Activated CD8-positive, alpha-beta memory T cell treated with anti-CD3 and anti-CD28 coated beads, Interleukin-2, amount 50 U/mL, for 24 hours (primary cell): ENCODE results near the gene MAT2A.
"Not testable (repeated sequence)": the region's sequence is repeated elsewhere in the genome, so short reads cannot be mapped to it uniquely, and the experiment has no call there.

Source experiments
- DNase-seq: peaks from one replicate; pipeline ENCODE4 v3.0.0-alpha.2; 2020; ENCODE audit errors: extremely low read depth

MAT2A gene

DNA sequence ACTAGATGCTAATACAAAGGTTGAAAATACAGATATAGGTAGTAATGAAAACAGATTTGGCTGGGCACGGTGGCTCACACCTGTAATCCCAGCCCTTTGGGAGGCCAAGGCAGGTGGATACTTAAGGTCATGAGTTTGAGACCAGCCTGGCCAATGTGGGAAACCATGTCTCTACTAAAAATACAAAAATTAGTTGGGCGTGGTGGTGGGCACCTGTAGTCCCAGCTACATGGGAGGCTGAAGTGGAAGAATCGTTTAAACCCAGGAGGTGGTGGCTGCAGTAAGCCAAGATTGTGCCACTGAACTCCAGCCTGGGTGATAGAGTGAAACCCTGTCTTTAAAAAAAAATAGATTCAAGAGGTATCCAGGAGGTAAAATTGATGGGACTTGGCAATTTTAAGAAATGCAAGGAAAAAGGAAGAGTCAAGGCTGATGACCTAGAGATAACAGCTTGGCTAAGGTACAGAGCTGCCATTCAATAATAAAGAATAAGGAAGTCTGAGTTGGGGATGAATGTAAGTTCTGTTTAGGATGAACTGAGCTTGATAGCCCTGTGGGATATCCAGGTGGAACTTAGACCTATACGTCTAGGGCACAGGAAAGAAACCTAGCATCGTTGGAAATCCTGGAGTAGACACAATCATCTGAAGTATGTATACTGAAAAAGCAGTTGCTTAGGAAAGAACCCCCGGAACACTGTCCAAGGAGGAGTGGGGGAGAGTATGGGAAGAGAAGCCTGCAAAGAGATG is 9.1 kb downstream of the MAT2A start:
- no peak for DNase-seq

DNA sequence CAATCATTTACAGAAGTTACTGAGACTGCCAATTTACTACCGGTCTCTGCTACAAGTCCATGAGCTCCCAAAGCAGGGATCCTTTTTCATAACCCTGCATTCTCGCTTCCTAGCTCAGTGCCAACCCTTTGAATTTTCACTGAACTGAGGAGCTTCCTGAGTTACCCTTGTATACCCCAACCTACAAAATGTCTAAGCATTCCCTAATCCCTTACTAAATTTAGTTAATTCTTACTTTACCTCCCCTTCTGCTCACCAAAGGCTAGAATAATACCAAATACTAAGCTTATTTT is 9.6 kb downstream of the MAT2A start:
- DNase-seq = no peak

DNA sequence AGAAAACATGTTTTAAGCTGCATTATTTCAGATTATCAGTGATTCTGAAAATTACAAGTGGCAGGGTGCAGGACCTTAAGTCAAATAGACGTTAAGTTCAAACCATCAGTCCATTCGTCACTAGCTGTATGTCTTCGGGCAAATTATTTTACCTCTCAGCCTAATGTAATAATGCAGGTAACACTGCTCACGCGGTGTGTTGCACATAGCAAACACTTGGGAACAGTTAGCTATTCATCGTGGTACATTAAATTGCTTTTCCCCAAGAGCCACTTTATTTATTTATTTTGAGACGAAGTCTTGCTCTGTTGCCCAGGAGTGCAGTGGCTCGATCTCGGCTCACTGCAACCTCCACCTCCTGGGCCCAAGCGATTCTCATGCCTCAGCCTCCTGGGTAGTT is 10.1 kb downstream of the MAT2A start:
- no peak for DNase-seq

DNA sequence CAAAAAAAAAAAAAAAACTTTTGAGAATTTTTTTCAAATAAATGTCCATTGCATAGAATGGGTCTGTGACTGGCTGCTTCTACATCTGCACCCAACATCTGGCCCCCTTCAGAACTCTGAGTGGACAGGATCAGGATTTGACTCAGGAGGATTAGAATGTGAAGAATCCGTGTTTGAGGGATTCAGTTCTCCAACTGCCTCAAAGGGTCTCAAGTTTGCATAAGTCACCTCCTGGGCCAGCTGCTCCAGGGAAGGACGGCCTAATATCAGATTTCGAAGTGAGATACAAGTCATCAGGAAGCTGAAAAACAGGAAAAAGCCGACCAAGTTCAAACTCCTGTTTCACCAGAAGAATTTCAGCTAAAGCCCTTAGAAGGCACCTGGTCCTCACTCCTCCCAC is 10.9 kb downstream of the MAT2A start:
- DNase-seq = no peak

DNA sequence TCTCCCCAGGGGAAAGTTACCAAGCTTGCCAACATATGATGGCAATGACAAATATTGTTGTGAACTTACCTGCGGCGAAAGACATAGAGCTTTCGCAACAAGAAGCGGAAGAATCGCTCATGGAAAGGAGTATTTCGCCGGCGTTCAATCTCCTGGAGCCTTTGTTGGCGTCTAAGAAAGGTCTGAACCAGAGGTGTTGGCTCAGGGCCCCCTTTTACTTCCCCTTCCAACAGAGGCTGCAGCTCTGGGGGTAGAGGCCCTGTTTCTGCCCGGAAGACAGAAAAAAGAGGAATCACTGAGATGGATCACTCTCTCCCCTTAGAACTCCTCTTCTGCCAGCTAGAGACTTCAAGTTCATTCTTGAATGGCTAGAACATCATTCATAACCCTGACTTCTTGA is 11.5 kb downstream of the MAT2A start:
- no peak for DNase-seq

DNA sequence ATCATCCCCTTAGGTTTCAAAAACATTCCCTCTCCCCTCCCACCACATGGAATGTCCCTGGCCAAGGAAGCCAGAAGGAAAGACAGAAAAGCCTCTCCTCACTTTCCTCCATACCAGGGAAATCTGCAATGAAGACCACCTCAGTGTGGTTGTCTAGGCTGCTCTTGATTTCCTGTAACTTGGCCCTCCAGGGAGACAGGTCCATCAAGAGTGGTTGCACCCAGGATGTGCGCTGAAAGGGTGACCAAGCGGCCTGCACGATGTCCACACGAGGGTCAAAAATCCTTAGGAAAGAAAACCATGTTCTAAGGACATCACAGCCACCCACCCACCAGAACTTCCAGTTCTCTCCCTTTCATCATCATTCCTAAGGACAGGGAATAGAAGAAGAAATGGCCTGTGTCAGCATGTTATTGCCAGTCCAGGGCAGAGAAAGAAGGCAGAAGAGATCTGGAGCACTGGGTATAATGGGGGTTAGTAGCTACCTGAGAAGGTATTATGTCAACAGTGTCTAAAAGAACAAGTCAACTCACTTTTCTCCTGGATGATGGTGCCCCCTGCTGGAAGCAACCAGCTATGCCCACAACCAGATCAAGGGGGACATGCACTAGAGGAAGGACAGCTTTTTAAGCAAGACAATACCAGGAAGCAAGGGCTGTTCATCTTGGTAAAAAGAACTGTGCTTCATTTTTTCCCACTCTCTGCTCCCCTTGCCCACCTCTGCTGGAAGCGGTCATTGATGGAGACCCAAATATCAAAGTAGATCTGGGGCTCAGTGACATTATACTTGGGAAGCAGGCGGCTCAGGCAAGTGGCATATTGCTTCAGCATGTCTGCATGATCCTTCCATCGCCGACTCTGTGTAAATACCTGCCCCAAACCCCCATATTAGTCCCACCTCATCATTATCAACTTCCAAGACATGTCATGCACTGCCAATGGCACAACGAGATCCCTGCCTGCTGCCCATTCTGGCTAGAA is 13.0 kb downstream of the MAT2A start:
- peak; percentile 66 for DNase-seq

DNA sequence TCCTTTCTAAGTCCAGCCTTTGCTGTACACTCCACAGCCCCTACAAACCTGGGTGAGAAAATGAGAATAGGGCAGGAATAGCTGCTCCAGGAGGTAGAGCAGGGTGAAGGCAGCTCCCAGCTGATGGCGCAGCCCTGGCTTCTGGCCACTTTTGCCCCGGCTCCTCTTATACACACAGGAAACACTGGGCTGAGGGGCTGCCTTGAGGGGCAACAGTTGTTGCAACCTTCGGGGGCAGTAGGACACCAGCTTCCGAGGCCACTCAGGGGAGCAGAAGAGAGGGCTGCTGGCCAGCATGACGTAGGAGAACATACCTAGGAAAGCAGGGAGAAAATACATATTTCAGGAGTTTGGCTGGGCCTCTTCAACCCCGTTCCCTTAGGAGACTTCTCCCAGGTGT is 14.2 kb downstream of the MAT2A start:
- DNase-seq = no peak

DNA sequence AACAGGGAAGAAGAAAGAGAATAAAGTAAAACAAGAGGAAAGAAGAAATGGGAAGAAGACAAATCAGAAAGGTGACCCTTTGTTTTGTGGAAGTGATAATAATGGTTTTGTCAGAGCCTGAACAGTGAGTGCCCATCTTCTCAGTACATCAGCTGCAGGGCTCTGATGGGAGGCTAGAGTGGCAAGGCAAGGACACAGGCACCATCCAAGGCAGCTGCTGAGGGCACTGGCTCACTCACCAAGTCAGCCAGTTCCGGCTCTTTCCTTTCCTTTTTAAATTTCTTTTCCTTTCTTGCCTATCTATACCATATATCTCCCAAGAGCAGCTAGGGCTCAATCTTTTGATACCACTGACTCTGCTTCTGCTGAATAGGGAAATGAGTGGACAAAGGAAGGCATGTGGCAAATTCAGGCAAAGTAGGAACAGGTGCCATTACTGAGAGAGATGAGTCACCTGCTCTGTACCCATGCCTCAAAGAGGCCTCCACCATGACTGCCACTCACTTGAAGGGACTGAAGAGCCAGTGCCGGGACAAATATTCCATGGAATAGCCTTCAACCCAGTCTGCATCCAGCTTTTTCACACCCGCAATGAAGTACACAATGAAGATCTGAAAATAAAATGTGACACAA is 16.1 kb downstream of the MAT2A start:
- no peak for DNase-seq

DNA sequence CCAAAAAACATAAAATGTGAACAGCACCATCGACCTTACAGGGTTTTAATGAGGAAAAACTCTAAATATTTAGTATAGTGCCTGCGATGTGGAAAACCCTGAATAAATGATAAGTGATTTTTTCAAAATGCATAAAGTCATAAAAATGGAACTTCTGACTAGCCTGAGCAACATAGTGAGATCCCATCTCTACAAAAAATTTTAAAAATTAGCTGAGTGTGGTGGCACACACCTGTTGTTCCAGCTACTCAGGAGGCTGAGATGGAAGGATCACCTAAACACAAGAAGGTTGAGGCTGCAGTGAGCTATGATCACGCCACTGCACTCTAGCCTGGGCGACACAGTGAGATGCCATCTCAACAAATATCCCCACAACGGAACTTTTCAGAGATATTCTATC is 18.2 kb downstream of the MAT2A start:
- DNase-seq = no peak

DNA sequence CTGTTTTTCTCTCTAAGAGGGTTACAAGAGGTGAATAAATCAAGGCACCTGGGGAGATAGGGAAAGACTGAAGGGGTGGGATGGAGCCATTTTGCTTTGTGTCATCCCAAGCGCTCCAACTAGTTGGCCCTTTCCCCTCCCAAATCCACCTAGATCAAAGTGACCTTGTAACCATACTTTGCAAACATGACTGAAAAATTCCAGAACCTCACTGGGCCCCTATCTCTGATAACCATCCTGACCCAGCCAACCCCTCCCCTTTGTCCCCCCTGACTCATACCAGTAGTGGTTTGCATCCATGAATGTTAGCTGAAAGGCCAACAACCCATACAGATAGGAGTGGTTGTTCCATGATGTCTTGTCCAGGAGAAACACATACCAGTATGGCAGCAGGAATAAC is 19.2 kb downstream of the MAT2A start:
- no peak for DNase-seq

DNA sequence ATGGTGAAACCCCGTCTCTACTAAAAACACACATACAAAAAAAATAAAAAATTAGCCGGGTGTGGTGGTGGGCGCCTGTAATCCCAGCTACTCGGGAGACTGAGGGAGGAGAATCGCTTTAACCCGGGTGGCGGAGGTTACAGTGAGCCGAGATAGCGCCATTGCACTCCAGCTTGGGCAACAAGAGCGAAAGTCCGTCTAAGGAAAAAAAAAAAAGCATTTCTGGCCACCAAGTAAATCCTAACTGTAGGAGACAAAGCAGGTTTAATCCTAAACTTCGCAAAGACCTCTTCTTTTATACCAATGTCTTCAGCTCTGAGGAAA is 21.4 kb downstream of the MAT2A start:
- not testable (repeated sequence) for DNase-seq

DNA sequence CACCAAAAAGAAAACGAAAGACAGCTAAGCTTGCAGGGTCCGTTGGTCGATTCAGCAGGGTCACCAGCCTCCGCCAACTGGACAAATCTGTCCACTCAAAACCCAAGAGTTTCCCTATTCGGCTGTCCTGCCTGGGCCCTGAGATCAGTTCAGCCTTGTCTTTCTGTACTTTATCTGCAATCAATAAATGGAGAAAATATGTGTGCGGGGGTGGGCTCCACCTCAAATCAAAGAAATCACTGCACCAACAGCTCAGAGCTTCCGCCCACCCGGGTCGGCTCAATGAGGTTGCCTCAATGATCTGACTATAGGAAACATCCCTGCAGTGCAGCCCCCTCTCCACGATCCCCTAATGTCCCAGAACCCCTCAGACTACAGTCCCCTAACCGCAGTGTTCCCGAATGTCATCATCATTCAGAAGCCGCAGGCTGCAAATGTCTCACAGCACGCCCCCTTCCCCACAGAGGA is 21.9 kb downstream of the MAT2A start:
- DNase-seq = no peak

DNA sequence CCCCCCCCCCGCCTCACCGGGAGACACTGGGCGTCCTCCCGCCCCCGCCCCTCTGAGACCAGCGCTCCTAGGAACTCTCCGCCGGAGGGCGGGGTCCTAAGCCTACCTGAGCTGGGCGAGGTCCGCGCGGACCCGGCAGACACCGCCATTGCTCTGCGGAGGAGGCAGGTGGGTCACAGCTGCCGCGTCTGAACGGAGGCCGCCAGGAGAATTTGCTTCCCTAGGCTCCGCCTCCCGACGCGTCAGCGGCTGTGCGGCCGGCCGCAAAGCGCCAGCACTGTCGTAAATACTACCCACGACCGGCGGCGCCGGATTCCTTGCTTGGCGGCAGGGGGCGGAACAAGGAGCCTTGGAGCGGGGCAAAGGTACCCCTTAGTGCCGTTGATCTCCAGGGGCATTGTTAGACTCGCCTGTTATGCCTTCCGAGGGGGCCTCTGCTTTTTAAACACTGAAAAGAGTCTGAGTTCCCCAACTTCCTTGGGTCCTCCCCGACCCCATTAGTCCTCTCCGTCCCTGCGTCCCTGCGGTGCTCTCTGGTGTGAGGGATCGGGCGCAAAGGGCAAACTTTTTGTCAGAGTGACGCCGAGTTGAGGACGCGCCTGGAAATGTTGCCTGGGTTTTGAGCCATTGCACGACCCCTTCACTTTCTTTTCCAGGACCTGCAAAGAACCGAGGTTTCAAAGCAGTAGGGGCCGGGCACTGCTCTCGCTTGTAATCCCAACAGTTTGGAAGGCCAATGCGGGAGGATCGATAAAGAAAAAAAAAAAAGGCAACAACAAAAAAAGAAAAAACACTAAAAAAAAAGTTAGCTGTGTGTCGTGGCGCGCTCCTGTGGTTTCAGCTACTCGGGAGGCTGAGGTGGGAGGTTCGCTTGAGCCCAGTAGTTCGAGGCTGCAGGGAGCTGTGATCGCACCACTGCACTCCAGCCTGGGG is 22.6 kb downstream of the MAT2A start, which contains the start of gene GGCX:
GGCX (minus strand) TSS at position 214 of the 933 bp plus-strand sequence; CDS start at position 149, 65 bp downstream.
- peak; percentile 88 for DNase-seq

DNA sequence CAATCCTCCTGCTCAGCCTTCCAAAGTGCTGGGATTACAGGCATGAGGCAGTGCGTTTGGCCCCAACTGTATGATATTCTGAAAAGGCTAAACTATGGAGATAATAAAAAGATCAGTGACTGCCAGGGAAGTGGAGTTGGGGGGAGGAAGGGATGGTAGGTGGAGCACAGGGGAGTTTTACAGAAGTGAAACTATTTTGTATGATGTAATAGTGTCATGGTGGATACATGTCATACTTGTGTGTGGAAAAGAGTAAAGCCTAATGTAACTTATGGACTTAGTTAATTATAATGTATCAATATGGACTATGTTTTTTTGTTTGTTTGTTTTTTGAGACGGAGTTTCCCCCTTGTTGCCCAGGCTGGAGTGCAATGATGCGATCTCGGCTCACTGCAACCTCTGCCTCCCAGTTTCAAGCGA is 25.2 kb downstream of the MAT2A start:
- DNase-seq = no peak

DNA sequence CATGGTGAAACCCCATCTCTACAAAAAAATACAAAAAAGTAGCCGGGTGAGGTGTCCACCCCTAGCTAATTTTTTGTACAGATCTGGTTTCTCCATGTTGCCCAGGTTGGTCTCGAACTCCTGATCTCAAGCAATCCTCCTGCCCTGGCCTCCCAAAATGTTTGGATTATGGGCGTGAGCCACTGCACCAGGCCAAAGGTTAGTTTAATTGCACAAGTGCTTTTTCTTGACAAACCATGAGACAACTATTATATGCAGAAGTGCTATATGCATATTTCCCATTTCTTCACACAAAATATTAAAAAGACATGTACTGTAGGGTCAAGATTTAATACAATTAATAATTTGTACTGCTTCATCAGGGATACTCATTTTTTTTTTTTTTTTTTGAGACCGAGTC is 27.3 kb downstream of the MAT2A start:
- DNase-seq = no peak

DNA sequence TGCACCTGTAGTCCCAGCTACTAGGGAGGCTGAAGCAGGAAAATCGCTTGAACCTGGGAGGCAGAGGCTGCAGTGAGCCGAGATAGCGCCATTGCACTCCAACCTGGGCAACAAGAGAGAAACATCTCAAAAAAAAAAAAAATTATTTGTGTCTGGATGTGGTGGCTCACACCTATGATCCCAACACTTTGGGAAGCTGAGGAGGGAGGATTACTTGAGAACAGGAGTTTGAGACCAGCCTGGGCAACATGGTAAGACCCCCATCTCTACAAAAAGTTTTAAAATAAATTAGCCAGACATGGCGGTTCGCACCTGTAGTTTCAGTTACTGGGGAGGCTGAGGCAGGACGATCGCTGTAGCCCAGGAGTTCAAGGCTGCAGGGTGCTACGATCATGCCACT is 36.8 kb downstream of the MAT2A start:
- no peak for DNase-seq

DNA sequence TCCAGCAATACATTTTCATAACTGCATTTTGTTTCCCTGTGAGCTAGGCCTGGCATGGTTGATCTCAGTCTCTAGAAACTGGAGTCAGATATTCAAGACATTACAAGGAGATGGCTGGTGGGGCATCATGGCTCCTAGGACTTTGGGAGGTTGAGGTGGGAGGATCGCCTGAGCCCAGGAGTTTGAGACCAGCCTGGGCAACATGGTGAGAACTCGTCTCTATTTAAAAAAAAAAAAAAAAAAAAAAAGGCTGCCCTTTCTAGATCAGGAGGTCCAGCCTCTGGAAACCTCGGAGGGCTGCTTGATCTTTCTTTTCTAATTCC is 38.1 kb downstream of the MAT2A start:
- no peak for DNase-seq

DNA sequence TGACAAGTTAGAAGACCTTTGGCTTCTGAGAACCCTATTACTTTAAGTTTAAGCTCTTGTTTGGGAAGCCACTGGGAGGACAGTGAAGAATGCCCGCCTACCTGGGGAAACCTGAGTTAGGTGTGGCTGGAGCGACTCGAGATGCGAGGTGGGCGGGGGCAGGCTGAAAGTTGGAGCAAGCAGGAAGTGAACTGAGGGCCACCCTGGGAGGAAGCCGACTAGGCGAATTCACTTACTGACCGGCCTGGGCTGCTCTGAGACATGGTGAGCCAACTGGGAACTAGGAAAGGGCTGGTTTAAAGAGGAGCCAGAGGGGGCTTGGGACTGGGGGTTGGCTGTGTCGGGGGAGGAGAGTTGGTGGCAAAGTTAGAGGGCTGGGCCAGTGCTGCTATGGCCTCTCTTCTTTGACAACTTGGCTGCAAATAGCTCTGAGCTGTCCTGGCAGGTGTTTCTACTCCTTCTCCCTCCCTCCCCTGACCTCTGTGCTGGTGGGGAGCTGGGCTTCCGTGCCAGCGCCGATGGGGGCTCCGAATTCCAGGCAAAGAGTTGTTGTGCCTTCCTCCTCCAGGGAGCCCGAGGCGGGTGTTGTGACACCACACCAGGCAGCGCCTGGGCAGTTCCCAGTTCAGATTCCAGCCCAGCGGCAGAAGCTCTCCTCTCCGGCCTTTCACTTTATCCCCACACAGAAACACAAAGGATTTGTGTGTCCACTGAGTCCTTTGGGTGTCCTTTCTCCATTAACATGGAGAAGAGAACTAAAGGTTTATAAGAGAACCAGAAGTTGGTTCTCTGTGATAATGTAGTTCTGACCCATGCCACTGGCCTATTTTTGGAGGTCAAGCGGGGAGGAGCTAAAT is 38.6 kb downstream of the MAT2A start, which contains the start of gene VAMP8:
VAMP8 (plus strand) TSS at position 201 of the 857 bp plus-strand sequence; CDS start at position 262, 61 bp downstream.
- no peak for DNase-seq

DNA sequence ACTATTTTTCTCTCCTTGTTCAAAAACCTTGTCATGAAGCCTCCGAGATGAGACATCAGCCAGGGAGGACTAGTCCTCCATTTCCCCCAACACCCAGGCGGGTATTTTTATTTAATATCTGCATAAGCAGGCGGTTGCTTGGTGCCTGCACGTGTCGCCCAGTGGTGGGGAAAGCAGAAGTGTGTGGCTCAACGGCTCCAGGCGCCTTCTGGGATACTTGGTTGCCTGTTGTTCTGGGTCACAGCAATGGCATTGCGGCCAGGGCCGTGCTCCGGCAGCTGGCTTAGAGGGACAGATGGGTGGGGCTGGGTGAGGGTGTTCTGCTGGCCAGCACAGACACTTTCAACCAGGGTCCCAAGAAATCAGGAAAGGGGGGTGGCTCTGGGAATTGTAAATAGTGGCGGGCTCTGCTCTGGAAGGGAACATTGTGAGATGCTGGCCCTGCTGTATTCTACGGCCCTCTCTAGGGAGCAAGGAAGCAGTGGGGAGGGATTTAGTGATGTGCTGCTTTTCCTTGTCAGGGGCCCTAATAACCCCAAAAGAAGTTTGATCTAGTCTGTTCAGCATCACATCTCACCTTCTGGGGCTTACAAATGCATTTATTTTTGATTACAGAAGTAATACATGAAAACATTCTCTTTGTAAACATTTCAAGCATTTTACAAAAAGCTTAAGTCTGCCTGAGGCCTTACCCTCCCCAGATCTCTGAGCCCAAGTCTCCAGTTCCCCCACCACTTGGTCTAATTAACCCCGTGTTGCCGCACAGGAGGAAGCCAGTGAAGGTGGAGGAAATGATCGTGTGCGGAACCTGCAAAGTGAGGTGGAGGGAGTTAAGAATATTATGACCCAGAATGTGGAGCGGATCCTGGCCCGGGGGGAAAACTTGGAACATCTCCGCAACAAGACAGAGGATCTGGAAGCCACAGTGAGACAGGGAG is 39.5 kb downstream of the MAT2A start:
- DNase-seq = no peak
